DOHH2 (cell line): ENCODE measurements around the gene PAXX.

Experiments used
- H3F3A ChIP-seq: fragments of 200-600 bp; sonication (generic), shearing (Covaris generic); 2 replicates; pipeline ENCODE4 v1.6.0; 2016; ENCODE audit warnings: antibody characterized with exemption, mild to moderate bottlenecking; ENCODE audit not compliant: control insufficient read depth, insufficient read depth
- H3K27ac ChIP-seq: fragments of 200-600 bp; sonication (generic); 2 replicates; pipeline ENCODE4 v1.5.1; 2014; ENCODE audit warnings: low read depth, mild to moderate bottlenecking, low read length, moderate library complexity
- H3K27me3 ChIP-seq: fragments of 200-600 bp; sonication (generic); 2 replicates; pipeline ENCODE4 v1.6.1; 2014; ENCODE audit warnings: mild to moderate bottlenecking, low read length, mixed read lengths; ENCODE audit not compliant: control insufficient read depth
- H3K36me3 ChIP-seq: fragments of 200-600 bp; sonication (generic); 2 replicates; pipeline ENCODE4 v1.6.1; 2014; ENCODE audit warnings: mild to moderate bottlenecking, low read length, moderate library complexity, mixed read lengths; ENCODE audit not compliant: control insufficient read depth
- H3K4me1 ChIP-seq: fragments of 200-600 bp; sonication (generic); 2 replicates; pipeline ENCODE4 v1.6.1; 2014; ENCODE audit warnings: mild to moderate bottlenecking, low read length, mixed read lengths; ENCODE audit not compliant: control insufficient read depth
- H3K4me2 ChIP-seq: fragments of 200-600 bp; sonication (generic); 2 replicates; pipeline ENCODE4 v1.6.0; 2014; ENCODE audit warnings: mild to moderate bottlenecking, low read length, moderate library complexity
- H3K4me3 ChIP-seq: fragments of 200-600 bp; sonication (generic); 2 replicates; pipeline ENCODE4 v1.5.1; 2014; ENCODE audit warnings: mild to moderate bottlenecking, low read length, mixed read lengths
- H3K79me2 ChIP-seq: fragments of 200-600 bp; sonication (generic); 2 replicates; pipeline ENCODE4 v1.6.1; 2014; ENCODE audit warnings: mild to moderate bottlenecking, low read length, mixed read lengths; ENCODE audit not compliant: control insufficient read depth
- H3K9me2 ChIP-seq: fragments of 200-600 bp; sonication (generic); replicated peaks from 2 replicates; pipeline ENCODE4 v1.6.1; 2014; ENCODE audit warnings: mild to moderate bottlenecking, low read length, mixed read lengths; ENCODE audit not compliant: control insufficient read depth
- H3K9me3 ChIP-seq: fragments of 200-600 bp; sonication (generic); 2 replicates; pipeline ENCODE4 v1.6.1; 2014; ENCODE audit warnings: antibody characterized with exemption, low read length, mixed read lengths; ENCODE audit not compliant: control insufficient read depth, insufficient read depth
- H4K20me1 ChIP-seq: fragments of 200-600 bp; sonication (generic); 2 replicates; pipeline ENCODE4 v1.6.0; 2014; ENCODE audit warnings: low read depth, mild to moderate bottlenecking, antibody characterized with exemption, low read length, moderate library complexity; ENCODE audit not compliant: control insufficient read depth, insufficient read depth
- CTCF ChIP-seq: fragments of 200-600 bp; sonication (generic); IDR thresholded peaks from one replicate; pipeline ENCODE4 v1.5.1; 2014; ENCODE audit warnings: antibody characterized with exemption, mild to moderate bottlenecking, low read depth, low read length; ENCODE audit not compliant: poor library complexity, severe bottlenecking
- EZH2phosphoT487 ChIP-seq: fragments of 200-600 bp; sonication (generic); IDR thresholded peaks from 2 replicates; pipeline ENCODE4 v1.6.1; 2017; ENCODE audit warnings: borderline replicate concordance, mild to moderate bottlenecking, antibody characterized with exemption, low read length, moderate library complexity, mixed read lengths

The PAXX gene

GRCh38 chr9:137026384-137026783, 34.2 kb downstream of the PAXX start:
- Histone ChIP-seq H3K4me1 (peaks cover 39% of the 10 kb centered on the region), H3K27ac (no peak overlapping the region), H3K79me2 (no peaks in the 10 kb centered on the region), H3K9me3 (no peaks in the 10 kb centered on the region), H3K36me3 (no peaks in the 10 kb centered on the region), H3K9me2 (no peaks in the 10 kb centered on the region), H3K4me2 (no peak overlapping the region), H3K4me3 (no peak overlapping the region), H3K27me3 (peaks cover 42% of the 10 kb centered on the region), H4K20me1 (no peaks in the 10 kb centered on the region), H3F3A (no peaks in the 10 kb centered on the region)
- no peak for TF ChIP-seq EZH2phosphoT487
- TF ChIP-seq CTCF, result no peak

- Histone ChIP-seq H3K9me3 (no peaks in the 10 kb centered on the region), H3K27ac (no peak overlapping the region), H3F3A (no peaks in the 10 kb centered on the region), H3K4me2 (no peak overlapping the region), H3K4me3 (no peak overlapping the region), H3K79me2 (no peaks in the 10 kb centered on the region), H3K9me2 (no peaks in the 10 kb centered on the region), H3K36me3 (no peaks in the 10 kb centered on the region), H3K4me1 (peaks cover 41% of the 10 kb centered on the region), H3K27me3 (peaks cover 47% of the 10 kb centered on the region), H4K20me1 (no peaks in the 10 kb centered on the region)
- TF ChIP-seq CTCF (no peak), EZH2phosphoT487 (no peak)
Measured at GRCh38 chr9:137026828-137027227, 34.6 kb downstream of the PAXX start.

GRCh38 chr9:137027369-137028262, 35.4 kb downstream of the PAXX start, which contains the start of gene ABCA2:
Gene ABCA2, minus strand, starts transcription at chr9:137028237. Its CDS starts 97 bp downstream, at chr9:137028140.
- H3K27ac ChIP-seq, result no peak within 1 kb of the TSS
- H3K36me3 ChIP-seq, result no peaks in the 10 kb centered on the region
- H3K9me2 ChIP-seq, result no peaks in the 10 kb centered on the region
- H3K79me2 ChIP-seq, result no peaks in the 10 kb centered on the region
- H3K4me3 ChIP-seq, result peak within 1 kb of the TSS; percentile 77
- TF ChIP-seq CTCF (no peak), EZH2phosphoT487 (no peak)
- no peaks in the 10 kb centered on the region for H3K9me3 ChIP-seq
- peaks cover 49% of the 10 kb centered on the region for H3K27me3 ChIP-seq
- 0 out of 2 replicates have a peak, but pooled peaks cover under 1% of the 10 kb centered on the region for H4K20me1 ChIP-seq
- H3K4me1 ChIP-seq, result peaks cover 49% of the 10 kb centered on the region
- H3K4me2 ChIP-seq, result peak within 1 kb of the TSS; percentile 97
- no peaks in the 10 kb centered on the region for H3F3A ChIP-seq
